Stimulated activated CD4-positive, alpha-beta T cell treated with anti-CD3 and anti-CD28 coated beads, Interleukin-15, amount 100 ng/mL, for 48 hours (primary cell): Measurements from ENCODE around the gene CHST8.

Experiments used
- DNase-seq, 2 donors: peaks; one replicate each; pipeline ENCODE4 v3.0.0-alpha.2; 2020; ENCODE audit warnings: low read depth in 2 of 2

The CHST8 gene

GRCh38 chr19:33714149-33714548, 92.4 kb downstream of the CHST8 start:
- DNase-seq = no peak

DNA sequence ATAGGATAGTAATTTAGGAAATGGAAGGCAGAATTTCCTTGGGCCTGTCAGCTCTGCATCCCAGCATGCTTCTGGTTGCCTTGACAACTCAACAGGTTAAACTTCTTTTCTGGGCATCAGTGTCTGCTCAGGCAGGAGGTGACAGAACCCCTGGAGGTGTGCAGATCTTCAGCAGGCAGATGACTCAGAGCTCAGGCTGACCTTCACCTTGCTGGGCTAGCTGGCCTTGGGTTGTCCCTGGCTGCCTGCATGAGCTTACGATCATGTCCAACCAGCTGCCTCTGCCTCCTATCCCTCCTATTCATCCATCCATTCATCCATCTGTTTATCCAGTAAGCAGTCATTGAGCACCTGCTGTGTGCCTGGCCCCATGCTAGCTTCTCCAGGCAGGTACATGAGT, 93.7 kb downstream of the CHST8 start:
- DNase-seq = no peak

DNA sequence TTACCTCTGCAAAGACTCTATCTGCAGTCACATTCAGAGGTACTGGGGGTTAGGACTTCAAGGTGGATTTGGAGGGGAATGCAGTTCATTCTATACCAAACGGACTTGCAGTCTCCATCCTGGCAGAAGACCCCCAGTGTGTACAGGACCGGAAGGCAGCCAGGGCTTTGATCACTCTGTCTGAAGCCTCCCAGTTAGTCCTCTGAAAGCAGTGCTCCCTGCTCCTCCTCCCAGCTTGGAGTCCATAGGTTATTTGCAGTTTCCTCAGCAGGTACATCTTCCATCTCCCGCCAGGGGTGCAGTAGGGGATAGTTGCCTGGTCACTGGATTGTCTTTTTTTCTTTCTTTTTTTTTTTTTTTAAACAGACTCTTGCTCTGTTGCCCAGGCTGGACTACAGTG, 96.1 kb downstream of the CHST8 start:
- no peak for DNase-seq

DNA sequence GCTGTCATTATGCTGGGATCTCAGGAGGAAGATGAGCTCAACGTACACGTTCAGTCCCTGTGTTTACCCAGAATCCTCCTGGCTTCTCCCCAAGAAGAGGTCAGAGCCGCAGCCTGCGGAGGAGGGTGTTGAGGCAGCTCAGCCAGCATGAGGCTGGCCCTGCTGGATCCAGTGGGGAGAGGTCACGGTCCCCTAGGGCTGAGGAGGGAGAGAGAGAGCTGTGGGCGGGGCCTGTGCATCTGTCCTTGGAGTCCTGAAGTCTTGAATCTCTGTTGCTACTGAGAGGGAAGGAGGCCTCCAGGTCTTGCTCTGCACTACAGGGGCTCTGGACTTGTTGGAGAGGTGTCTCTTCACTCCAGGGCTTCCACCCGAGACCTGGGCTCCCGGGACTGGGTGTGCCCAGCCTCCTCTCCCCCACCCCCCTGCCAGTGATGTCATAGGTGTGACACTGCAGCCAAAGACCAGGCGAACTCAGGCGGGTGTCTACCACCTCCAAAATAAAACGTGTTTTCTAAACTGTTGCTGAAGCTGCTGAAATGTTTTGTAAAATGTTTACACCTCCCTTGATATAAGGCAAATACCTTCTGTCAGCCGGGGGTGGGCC, 97.0 kb downstream of the CHST8 start:
- DNase-seq = no peak

- DNase-seq = no peak
Observed at GRCh38 chr19:33719366-33720154, 97.8 kb downstream of the CHST8 start.

GRCh38 chr19:33720155-33720493, 98.4 kb downstream of the CHST8 start:
- DNase-seq = no peak

DNA sequence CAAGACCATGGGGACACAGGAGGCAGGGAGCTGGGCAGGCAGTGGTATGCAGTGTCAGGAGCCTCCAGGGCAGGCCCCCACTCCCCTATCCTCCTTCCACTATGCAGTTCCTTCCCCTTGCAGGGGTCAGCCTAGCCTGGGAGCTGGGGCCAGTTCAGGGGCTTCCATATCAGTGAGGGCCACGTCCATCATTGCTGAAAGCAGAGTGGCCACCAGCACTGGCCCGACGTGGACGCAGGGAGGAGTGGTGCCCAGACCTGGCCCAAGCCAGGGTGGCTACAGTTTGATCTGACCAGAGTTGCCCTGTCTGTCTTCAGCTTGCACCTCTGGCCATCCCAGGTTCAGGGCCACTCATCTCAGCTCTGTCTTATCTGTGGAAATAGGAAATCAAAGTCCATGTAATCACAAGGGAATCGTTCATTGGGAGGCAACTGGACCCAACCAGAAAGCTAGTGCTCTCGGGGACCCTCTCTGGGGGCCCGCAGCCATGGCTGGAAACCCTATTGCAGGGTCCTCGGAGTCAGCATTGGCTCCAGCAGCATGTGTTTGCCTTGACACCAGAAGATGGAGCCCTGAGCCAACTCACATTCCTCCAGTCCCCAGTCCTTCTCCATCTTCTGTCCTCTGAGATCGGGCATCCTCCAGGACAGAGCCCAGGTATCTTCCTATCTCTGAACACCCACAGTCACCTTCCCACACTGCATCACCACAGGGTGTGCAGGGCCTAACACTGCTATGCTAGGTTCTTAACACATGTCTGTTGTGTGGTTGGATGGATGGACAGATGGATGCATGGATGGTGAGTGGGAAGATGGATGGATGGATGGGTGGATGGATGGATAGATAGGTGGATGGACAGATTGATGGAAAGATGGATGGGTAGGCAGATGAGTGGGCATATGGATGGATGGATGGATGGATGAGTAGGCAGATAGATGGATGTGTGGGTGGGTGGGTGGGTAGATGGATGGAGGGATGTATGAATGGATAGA, 99.2 kb downstream of the CHST8 start:
- DNase-seq = no peak

DNA sequence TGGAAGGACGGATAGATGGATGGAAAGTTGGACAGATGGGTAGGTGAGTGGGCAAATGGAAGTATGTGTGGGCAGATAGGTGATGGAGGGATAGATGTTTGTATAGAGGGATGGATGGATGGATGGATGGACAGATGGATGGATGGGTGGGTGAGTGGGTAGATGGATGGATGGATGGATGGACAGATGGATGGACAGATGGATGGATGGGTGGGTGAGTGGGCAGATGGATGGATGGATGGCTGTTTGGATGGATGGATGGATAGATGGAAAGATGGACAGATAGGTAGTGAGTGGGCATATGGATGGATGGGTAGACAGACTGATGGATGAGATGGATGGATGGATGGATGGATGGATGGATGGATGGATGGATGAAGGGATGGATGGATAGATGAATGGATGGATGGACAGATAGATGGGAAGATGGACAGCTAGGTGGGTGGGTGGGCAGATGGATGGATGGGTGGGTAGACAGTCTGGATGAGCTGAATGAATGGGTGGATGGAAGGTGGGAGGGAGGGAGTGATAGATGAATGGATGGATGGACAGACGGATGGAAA, 100.1 kb downstream of the CHST8 start:
- DNase-seq = no peak

GRCh38 chr19:33722456-33723239, 100.9 kb downstream of the CHST8 start:
- DNase-seq = no peak

DNA sequence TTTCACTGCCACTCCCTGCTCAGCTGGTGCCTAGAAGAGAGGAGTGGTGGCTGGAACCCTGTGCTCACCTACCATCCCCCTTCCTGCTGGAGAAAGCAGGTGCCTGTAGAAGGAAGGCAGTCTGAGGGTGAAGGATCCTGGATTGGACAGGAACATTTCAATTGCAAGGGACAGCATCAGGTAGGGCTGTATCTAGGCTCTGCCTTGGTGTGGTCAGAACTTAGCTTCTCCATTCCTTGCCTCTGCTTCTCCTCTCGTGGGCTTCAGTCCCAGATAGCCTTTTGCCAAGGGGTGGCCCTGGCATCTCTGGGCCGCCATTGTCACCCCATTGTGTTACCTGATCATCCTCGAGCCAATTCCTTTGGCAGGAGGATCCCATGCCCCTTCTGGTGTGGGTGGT, 101.8 kb downstream of the CHST8 start:
- no peak for DNase-seq

- no peak for DNase-seq
Observed at GRCh38 chr19:33724021-33724720, 102.4 kb downstream of the CHST8 start.

DNA sequence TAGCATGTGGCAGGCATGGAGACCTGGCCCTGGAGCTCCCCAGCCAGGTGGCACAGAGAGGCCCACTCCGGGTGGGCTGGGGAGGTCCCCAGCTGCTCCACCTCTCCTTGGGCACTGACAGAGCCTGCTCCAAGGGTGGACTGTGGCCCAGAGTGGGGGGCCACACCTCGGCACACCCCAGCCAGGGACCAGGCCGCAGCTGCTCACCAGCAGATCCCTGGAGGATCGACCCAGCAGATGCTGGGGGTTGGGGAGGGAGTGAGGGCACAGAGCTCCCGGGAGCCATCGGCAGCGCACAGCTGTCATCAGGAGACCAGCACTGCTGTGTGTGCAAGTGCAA, 102.9 kb downstream of the CHST8 start:
- no peak for DNase-seq

DNA sequence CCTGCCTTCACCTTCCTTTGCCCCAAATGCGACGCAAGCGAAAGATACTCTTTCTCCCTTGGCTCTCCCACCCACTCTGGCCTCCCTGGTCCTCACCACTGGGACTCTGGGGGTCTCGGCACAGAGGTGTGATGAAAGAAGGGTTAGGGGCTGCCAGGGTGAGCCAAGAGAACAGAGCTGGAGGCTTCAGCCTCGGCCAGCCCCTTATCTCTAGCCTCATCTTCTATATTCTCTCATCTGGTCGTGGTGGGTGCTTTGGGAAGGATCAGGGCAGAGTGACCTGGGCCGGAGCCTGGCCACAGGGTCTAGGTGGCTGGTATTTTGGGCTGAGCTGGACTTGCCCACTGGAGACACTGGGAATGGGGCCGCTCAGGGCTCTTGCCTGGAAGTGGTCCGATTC, 103.8 kb downstream of the CHST8 start:
- DNase-seq = no peak

- no peak for DNase-seq
Observed at GRCh38 chr19:33726756-33727155, 105.0 kb downstream of the CHST8 start.

- no peak for DNase-seq
Observed at GRCh38 chr19:33727331-33727998, 105.7 kb downstream of the CHST8 start.

GRCh38 chr19:33728141-33728540, 106.4 kb downstream of the CHST8 start:
- DNase-seq = no peak

DNA sequence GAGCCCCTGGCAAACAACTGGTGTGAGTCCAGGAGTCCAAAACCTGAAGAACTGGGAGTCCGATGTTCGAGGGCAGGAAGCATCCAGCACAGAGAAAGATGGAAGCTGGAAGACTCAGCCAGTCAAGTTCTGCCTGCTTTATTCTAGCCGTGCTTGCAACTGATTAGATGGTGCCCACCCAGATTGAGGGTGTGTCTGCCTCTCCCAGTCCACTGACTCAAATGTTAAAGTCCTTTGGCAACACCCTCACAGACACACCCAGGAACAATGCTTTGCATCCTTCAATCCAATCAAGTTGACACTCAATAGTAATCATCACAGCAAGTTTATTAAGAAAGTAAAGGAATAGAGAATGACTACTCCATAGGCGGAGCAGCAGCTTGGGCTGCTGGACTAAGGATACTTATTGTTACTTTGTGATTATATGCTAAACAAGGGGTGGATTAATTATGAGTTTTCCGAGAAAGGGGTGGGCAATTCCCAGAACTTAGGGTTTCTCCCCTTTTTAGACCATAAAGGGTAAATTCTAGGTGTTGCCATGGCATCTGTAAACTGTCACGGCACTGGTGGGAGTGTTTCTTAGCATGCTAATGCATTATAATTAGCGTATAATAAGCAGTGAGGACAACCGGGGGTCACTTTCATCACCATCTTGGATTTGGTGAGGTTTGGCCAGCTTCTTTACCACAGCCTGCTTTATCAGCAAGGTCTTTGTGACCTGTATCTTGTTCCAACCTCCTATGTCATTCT, 109.3 kb downstream of the CHST8 start:
- no peak for DNase-seq

GRCh38 chr19:33731881-33732280, 110.1 kb downstream of the CHST8 start:
- DNase-seq = no peak

DNA sequence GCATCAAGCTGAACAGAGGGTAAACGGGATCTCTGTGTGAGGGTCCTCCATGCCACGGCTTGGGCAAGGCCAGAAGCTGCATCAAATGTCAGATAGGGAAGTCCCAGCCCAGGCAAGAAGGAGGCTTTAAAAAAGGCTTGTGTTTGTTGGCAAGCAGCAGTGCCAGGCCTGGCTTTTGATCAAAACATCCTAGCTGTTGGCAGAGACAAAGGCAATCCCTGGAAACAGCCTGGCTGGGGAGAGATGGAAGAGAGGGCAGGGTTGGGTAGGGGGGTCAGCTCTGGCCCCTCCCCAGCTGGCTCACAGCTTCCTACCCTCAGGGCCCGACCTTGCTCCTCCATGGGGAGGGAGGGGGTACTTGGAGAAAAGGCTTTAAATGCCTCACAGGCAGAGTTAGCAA, 113.2 kb downstream of the CHST8 start:
- DNase-seq = no peak

DNA sequence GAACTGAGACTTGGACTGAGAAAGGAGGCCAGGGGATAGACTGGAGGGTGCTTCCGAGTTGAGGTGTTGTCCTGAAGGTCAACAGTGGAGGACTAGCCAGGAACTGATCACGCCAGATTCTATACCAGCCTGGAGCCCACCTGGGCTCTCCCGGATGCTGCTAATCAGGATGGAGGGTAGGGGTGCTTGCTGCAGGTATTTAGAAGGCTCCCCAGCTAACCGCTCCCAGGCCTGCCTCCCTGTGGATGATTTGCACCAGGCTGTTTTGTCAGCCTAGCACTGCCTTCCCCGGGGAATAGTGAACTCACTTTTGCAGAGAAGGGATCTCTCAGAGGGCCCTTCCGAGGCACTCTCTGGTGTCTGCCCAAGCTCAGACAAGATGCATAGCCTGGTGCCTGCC, 114.4 kb downstream of the CHST8 start:
- DNase-seq = no peak
